Measurements from ENCODE around the gene TTC19.

- TF ChIP-seq POLR2AphosphoS5 (IDR thresholded peaks at IDR 0.05; ENCODE audit: low read depth, low read length) (no peak), REST (IDR thresholded peaks at IDR 0.05; ENCODE audit: insufficient read depth in 1 of 2, low read depth in 2 of 2, low read length in 1 of 2) (no peak), CTCF (IDR thresholded peaks at IDR 0.05) (no peak)
These were observed 72.4 kb downstream of the TTC19 start for GRCh38 chr17:16072031-16072430.

Measured in Panc1 (cell line).